ENCODE data around the gene TRPC4AP.
A peak's percentile ranks its signal among the peaks of the same experiment; 100 is the strongest.

TRPC4AP gene

DNA sequence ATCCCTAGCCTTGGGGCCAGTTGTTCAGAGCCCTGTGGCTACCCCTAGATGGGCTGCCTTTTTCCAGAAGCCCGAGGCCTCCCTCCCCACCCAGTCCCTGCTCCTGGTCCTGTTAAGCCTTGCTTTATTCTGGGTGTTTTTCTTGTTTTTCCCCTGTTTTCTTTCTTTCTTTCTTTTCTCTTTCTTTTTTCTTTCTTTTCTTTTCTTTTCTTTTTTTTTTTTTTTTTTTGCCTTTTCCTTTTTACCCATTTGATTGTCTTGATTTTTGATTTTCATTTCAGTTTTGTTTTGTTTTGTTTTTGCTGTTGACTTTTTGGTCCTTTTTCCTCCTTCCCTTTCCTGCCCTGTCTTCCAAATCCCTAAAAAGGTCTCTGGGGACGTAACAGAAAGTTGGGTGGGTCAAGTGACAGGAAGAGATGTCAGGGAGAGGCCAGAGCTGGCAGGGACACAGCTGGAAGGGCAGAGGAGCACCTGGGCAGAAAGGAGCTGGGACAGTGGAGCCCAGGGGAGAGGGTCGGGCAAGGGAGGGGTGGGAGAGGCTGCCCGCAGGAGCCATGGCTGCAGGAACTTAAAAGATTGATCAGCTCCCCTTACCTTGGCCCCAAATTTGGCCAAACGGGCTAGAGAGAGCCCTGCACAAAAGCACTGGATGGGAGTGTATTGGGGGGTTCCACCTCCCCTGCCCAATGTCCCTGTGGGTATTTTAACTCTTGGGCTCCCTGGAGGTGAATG lies 109.4 kb downstream of the TRPC4AP start:
- DNase-seq: no peak

DNA sequence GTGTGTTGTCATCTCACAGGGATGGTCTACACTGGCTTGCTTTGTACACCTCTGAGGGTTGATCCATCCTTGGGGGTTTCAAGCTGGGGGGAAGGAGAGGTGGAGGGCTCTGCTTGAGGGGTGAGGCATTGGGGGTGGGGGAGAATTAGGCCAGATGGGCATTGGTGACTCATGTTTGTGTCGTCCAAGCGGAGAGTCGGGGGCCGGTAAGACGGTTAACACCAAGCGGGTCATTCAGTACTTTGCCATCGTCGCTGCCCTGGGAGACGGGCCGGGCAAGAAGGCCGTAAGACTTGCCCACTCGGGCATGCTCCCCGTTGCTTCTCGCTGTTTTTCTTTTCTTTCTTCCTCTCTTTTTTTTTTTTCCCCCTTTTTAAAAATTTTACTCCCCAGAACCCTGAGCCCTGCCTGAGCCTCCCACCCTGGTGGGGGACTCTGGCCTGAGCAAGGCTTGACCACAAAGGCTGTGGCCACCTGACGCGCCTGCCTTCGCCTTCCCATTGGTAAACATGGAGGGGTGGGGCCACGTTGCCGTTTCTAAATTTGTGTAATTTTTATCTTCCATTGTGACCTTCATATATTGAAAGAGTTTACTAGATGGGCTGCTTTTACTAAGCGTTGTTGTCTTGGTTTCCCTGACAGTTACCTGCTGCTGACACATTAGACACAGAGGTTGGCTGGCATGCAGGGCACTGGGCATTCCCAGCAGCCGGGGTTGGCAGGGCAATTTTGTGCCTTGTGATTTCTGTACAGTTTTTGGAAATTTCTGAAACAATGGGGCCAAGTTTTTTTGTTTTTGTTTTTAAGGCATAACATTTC lies 110.1 kb downstream of the TRPC4AP start:
- no peak for DNase-seq

DNA sequence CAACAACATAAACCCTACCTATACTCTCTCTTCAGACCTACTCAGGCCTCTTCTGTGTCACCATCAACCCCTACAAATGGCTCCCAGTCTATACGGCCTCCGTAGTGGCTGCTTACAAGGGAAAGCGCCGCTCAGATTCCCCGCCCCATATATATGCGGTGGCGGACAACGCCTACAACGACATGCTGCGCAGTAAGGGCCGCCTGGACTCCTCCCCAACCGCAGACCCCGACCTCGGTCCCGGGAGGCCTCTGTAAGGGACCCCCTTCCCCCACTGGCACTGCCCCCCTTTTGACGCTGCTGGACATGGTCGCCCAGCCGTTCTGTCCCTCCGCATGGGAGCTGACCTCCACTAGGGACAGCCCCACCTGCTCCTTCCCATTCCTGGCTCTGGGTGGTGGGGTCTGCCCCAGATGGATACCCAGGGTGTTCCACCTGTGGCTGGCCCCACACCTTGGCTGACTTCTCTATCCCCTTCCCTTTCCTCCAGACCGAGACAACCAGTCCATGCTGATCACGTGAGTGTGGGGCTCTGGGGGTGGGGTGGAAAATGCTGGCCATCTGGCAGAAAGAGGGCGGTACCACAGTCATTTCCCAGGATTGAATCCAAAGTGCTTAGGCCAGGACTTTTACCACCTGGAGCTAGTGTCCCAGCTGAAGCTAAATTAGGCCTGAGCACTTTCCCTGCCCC lies 111.9 kb downstream of the TRPC4AP start:
- no peak for DNase-seq

DNA sequence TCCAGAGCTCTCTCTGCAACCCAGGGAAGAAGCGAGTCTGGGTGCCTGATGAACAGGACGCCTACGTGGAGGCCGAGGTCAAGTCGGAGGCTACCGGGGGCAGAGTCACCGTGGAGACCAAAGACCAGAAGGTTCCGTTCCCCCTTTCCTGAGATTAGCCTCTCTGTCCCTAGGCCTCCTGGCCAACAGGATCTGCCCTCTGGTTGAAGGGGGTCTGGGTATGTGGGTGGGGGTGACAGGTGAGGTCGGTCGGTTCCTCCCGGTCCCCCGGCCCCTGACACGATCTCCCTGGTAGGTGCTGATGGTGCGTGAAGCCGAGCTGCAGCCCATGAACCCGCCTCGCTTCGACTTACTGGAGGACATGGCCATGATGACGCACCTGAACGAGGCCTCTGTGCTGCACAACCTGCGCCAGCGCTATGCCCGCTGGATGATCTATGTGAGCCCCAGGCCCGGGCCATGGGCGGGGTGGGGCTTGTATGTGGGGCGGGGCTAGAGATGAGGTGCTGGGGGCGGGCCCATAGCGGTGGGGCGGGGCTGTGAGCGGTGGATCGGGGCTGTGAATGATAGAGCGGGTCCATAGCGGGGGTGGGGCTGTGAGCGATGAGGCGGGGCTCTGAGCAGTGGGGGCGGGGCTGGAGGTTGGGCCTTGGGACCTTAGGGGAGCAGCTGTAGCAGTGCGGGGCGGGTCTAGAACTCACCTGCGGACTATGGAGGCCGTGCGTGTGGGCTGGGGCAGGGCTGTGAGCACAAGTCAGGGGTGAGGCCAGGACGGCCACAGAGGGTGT lies 113.0 kb downstream of the TRPC4AP start:
- no peak for DNase-seq

DNA sequence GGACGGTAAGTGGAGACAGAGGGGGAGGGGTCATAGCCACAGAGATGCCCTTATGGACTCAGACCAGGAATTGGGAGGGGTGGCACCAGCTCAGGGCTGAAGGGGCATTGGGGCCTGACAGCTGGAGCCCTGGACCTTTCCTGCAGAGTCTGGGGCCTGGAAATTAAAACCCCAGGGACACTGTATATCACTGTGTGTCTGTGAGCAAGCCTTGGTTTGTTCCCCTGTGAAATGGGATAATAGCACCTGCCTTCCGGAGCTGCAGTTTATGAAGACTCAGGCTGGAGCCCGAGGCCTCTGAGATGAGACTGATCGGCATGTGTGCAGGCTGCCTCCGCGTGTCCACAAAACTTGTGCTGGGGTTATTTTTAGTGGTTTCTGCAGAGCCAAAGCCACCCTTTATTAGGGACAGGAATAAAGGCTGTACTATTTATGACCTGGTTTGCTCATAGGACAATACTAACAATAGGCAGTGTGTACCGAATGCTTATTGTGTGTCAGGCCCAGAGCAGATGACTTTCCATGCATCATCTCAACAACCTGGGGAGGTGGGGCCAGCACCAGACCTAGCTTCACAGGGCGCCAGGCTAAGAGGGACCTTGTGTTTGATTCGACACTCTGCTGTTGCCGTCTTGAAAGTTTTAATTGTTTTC lies 114.4 kb downstream of the TRPC4AP start:
- DNase-seq: no peak

DNA sequence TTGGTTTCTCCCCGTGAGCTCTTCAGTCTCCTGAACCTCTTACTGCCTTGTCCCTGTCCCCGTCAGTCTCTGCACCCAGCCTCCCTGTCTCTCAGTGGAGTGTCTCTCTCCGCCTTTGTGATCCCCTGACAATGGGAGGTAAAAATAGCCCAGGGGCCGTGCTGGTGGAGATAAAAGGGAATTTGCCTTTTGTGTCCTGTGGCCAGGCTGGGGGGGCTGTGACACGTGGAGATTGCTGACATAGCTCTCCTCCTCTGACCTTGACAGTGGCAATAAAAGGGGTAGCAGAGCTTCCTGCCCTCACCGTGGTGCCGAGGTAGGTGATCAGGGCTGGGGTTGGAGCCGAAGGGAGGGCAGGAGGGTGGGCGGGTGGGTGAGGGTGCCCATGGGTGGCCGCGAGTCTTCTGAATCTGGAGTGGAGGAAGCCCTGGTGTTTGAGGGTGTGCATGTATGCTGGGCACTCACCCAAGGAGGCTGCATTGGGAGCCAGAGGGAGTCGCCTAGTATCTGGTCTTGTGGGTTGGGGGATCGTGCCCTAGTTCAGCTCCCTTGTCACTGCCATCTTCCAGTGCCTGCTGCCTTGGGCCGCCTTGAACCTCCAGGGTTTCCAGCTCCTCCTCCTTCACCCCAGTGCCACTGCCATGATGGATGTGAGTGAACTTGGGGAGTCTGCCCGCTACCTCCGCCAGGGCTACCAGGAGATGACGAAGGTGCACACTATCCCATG lies 115.1 kb downstream of the TRPC4AP start:
- no peak for DNase-seq

DNA sequence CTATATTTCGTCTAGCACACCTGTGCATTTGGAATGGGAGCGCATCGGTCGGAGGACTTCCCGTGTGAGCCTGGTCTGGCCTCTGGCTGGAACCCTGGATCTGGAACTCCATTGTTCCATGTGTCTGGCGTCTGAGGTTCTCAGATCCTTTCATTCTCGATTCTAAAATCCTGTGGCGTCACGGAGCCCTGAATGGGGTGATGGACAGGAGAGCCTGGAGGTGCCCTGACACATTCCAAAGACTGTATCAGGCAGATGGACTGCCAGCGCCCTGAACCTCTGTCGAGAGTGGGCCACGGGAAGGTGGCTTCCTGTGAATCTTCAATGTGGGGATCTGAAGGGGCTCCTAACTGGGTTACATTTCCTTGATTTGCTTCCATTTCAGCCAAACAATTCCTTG lies 116.3 kb downstream of the TRPC4AP start:
- no peak for DNase-seq

DNA sequence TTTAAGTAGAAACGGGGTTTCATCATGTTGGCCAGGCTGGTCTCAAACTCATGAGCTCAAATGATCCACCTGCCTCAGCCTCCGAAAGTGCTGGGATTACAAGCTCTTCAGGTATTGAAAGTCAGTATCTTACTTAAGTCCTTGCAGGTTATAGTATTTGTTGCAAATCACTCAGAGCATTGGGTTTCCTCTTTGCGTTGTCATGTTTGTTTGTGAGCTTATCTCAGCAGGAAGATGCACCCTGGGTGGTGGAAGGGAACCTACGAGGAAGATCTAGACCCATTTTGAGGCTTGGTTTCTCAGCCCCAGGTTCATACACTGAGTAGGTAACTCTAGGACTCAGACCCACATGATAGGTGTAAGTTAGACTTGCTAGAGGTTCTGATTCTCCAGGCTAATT lies 118.4 kb downstream of the TRPC4AP start:
- no peak for DNase-seq

DNA sequence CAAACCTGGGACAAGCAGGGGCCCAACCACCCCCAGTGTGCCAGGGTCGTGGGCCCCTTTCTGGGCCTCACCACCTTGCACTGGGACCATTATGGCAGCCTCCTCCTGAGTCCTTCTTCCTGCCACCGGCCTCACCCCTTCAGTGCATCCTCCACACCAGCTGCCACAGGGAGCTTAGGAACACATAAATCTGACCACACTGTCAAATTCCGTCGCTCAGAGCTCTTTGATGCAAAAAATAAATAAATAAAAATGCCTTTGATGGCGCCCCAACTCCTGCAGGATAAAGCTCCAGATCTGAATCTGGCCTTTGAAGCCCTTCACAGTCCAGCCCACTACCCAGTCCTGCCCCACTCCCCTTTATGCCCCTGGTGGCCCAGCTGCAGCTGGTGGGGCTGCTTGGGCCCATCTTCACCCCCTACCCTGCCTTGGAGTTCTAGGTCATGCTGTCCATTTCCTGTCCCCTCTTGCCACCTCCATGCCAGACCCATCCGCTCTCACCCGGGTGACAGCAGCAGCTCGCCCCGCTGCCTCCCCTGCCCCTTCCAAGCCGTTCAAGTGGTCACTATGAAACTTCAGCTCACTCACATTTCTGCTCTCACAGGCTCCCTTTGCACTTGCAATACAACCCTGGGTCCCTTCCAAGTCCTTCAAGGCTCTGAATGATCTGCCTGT lies 120.9 kb downstream of the TRPC4AP start:
- no peak for DNase-seq

DNA sequence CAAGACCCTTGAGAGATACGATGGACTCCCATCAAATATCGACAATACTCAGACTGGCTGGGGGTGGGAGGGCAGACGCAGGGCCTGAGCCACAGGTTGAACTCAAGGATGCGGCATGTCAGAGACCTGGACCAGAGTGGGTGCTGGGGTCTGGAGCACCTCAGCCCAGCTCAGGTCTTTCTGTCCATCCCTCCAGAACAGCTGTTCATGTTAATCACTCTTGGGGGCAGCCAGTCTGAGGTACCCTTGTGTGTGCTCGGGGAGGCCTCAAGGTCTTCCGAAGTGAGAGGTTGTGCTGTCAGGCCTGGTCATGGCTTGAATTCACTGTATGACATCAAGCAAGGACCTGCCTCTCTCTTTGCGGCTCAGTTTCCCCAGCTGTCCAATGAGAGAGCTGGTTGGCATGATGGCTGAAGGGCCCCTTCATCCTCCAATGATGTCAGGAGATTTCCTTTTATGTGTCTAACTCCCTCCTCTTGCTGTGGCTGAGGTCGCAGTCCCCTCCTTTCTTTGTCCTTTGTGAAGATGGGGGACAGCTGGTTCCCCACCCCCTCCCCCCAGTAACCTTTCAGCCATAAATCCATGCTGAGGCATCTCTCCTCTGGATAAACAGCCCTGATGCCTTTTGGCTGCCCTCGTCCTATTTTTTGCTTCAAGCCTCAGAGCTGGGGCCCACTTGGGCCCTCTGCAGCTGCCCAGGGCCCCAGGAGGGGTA lies 121.6 kb downstream of the TRPC4AP start:
- no peak for DNase-seq

DNA sequence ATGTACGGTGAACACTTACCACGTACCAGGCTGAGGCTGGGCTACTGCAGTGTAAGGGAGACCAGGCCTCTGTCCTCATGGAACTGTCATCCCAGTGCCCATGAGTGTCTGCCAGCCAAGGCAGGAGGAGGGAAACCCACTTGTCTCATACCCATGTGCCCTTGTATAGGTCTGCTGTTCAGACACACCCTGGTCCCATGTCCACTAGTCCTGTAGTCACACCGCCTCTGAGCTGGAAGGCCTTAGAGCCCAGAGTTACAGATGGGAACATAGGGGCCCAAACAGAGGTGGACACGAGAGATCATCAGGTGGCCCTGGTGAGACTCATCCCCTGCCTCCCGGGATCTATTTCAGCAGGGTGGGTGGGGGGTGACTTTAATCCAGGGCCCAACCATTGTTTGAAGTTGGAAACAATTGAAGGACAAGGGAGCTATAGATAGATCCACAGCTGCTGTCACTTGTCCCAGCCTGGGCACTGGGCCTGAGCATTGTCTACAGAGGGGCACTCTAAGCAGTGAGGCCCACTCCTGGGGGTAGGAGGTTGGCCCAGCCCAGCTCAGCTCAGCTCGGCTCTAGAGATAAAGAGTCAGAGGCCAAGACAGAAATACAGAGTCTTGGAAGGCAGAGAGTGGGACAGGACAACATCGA lies 122.3 kb downstream of the TRPC4AP start:
- no peak for DNase-seq

DNA sequence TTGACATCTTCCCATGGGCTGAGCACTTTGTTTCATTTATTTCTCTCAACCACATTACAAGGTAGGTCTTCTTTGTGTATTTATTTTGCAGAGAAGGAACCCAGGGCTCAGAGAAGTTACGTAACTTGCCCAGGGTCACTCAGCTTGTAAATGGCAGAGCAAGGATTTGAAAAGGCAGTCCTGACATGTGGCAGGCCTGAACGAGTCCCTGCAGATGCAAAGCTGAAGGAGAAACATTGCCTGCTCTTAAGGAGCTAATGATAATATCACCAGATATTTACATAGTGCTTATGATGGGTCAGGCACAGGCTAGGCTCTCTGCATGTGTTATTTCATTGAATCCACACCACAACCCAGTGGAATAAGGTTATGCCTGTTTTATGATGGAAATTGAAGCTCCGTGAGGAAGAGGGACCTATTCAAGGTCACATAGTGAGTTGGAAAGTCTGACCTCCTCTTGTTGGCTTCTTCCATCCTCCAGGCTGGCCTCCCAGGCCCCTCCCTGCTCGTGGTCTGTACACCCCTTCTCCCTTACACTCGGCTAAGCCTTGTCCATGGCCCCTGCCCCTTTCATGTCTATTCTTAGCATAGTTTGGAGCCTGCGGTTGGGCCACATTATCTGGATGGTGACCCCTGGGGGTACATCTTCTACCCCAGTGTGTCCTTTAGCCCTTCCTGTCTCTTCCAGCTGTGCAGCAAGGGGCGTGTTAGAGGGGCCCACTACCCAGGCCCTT lies 124.4 kb downstream of the TRPC4AP start:
- no peak for DNase-seq

DNA sequence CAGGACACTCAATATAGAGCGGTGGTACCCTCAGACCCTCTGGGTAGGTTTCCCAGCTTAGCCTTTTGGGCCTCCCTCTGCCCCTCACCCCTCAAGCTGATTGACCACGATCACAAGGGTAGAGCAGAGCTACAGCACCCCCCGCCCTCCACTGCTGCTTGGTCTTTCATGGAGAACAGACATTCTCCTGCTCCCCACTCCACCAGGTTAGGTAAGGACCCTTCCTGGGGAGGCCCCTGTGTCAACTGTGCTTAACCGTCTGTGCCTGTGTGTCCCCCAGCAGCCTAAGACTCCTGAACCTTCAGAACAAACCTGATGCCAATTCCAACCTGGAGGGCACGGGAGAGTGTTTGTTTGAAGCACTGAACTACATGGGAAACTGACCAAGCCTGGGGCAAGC lies 125.2 kb downstream of the TRPC4AP start:
- DNase-seq: no peak

DNA sequence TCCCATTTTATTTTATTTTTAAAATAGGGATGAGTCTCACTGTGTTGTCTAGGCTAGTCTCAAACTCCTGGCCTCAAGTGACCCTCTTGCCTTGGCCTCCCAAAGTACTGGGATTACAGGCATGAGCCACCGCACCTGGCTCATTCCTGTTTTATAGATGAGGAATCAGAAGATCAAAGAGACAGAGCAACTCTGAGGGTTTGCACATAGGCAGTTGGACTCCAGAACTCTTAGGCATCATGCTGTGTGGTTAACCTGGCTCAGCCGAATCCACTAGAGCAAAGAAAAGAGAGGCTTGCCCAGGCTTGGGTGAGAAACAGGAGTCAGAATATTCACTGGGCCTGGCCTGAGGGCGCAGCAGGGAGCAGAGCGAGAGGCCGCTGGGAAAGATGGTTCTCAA lies 127.6 kb downstream of the TRPC4AP start:
- no peak for DNase-seq

DNA sequence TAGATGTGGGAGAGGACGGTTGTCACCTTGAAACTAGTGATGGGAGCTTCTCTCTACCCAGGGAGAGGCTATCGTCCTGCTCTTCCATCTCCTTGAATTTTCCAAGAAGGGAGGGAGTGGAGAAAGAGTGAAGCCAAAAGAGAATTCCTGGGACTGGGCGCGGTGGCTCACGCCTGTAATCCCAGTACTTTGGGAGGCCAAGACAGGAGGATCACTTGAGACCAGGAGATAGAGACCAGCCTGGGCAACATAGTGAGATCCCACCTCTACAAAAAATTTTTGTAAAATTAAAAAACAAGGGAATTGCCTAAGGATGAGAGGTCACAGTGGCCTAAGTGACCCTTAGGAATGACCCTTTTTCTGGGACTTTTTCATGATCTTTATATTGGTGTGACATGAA lies 128.1 kb downstream of the TRPC4AP start:
- DNase-seq: no peak

DNA sequence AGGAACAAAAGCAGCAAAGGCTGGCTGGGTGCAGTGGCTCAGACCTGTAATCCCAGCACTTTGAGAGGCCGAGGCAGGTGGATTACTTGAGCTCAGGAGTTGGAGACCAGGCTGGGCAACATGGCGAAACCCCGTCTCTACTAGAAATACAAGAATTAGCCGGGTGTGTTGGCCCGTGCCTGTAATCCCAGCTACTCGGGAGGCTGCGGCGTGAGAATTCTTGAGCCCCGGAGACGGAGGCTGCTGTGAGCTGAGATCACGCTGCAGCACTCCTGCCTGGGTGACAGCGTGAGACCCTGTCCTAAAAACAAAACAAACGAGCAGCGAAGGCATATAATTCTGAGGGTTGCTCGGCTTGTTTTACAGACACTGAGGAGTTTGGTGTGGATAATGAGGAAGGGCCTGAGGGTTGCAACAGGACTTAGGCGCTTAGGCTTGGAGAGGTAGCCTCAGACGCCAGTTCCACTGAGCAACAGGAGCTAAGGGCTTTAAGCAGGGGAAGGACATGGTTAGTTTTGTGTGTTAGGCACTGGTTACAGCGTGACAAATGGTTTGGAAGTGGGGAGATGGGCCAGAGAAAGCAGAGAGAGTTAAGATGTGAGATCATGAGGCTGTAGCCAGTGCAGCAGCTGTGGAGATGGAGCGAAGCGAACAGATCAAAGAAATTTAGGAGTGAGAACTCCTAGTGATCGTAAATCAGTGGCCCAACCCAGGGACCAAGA lies 135.7 kb downstream of the TRPC4AP start:
- DNase-seq: no peak

DNA sequence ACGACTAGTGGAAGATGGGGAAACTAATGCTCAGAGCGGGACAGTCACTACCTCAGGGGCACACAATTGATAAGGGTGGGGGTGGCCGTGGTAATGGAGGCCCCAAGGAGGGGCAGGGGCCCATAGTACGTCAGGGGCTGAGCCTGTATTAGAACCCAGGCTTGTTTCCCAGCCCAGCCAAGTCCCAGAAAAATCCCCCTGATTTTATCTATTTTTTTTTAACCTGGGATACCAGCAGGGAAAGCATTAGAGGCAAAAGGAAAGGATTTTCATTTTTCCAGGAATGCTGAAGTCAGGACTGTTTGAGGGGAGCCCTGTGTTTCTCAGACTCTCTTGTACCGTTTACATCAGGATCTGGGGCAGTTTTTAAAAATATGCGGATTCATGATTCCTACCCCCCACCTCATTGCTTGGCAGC lies 136.6 kb downstream of the TRPC4AP start:
- DNase-seq: no peak

DNA sequence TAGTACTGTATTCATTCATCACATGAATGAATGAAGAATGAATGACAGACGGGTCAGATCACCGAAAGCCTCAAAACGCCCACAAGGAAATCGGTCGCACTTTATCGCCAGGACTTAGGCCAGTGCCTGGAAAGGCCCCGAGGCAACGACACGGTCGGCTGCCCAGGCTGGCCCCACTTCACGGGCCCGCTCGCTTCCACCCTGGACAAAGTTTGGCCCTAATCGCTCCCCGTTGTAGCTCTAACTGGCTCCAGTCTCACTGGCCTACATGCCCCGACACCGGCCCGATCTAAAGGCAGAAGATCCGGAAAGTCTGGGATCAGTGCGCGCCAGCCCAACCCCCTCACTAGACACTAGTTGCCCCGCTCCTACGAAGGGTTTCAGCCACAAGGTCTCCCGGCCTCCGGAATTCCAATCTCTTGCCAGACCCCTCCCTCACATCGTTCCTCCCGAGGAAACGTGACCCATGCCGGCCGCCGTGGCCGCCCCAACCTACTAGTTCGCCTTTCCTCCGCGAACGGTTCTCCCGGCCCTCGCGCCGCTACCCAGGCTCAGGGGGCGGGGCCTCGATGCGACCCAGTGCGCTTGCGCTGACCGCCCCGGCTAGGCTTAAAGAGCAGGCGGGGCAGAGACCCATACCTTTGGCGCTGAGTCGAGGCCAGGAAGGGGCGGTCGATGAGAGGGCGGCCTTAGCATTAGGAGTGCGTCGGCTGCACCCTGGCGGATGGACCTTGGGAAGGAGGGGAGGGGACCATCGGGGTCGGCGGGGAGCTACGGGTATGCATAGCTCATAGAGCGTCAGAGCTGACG lies 137.2 kb downstream of the TRPC4AP start, which contains the start of the genes GSS and MYH7B:
Gene GSS (minus strand): TSS at position 576 of the 810 bp plus-strand sequence. CDS start 3,954 bp downstream, outside the sequence.
Gene MYH7B (plus strand): TSS at position 638 of the 810 bp plus-strand sequence. CDS start 22,138 bp downstream, outside the sequence.
- peak; percentile 94 for DNase-seq
